HG03066 (cell line): ENCODE data around the gene TMEM219.
"Not testable (repeated sequence)": the region's sequence is repeated elsewhere in the genome, so short reads cannot be mapped to it uniquely, and the experiment has no call there.

ENCODE experiments used
- ATAC-seq: cut with Tn5 transposase; IDR thresholded peaks from one replicate; pipeline ENCODE4 v1.9.1; 2021; ENCODE audit warnings: low read depth; ENCODE audit not compliant: unreplicated experiment

TMEM219 gene

DNA sequence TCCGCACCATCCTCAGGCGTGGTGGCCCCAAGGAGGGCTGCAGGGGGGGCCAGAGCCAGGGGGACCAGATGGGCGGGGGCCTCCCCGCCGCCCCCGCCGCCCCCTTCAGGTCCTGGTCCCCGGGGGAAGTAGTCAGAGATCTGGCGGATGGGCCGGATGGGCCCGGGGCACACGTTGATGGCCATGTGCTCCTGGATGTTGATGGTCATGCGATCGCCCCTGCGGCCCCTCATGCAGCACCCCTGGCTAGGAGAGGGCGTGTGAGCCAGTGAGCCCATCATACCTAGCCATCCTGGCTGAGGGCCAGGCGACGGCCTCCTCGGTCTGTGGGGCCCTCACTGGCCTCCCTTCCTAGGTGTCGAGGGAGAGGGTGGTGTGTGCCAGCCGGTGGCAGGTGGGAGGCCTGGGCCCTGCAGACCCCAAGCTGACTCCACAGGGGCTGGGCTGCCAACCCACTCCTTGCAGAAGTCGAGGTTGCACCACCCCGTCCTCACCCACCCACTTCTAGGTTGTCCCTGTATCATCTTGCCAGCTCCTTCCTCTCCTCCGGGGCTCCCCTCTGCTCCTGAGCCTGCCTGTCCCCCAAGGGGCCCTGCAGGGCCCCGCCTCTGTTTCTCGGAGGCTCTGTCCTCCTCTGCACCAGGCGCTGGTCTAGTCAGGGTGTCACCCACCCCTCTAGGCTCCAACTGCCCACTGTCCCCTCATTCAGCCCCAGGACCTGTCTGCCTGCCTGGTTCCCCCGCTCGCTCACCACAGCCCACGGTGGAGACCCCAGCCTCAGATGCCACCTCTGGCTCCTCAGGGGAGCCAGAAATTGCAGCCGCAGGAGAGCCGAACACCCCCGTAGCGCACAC lies 48.3 kb downstream of the TMEM219 start:
- ATAC-seq, result no peak

DNA sequence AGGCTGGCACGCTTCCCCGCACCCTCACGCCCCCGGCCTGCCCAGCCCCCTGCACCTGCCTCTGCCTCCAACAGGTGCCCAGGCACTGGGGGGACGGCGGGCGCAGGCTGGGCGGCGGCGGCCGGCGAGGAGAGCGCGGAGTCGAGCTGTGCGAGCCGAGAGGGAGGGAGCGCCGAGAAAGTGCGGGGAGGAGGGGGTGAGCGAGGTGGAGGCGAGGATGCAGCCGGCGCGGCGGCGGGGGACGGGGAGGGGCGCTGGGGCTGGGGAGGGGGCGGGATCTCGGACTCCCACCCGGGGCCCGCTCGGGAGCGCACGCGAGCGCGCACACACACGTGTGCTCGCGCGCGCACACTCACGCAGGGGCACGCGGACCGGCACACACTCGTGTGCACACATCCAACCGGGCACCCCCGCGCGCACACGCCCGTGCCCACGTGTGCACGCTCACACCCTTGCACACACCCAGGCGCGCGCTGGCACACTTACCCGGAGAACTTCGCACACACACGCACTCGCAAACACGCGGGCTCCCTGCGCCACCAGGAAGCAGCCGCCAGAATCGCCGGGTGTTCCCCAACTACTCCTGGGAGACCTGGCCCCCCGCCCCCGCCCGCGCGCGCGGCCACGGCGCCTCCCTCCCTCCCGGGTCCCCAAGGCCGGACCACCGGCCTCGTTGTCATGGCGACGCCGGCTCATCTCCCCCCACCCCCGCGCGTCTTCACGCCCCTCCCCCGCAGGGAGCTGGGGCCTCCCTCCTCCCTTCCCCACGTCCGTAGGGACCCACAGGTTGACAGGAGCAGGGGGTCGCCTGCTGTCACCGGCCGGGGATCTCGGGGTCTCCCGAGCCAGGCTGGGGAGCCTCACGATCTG lies 49.2 kb downstream of the TMEM219 start, which contains the start of gene DOC2A:
Gene DOC2A (minus strand): TSS at position 184 of the 870 bp plus-strand sequence. CDS start 805 bp downstream, outside the sequence.
- no peak for ATAC-seq

DNA sequence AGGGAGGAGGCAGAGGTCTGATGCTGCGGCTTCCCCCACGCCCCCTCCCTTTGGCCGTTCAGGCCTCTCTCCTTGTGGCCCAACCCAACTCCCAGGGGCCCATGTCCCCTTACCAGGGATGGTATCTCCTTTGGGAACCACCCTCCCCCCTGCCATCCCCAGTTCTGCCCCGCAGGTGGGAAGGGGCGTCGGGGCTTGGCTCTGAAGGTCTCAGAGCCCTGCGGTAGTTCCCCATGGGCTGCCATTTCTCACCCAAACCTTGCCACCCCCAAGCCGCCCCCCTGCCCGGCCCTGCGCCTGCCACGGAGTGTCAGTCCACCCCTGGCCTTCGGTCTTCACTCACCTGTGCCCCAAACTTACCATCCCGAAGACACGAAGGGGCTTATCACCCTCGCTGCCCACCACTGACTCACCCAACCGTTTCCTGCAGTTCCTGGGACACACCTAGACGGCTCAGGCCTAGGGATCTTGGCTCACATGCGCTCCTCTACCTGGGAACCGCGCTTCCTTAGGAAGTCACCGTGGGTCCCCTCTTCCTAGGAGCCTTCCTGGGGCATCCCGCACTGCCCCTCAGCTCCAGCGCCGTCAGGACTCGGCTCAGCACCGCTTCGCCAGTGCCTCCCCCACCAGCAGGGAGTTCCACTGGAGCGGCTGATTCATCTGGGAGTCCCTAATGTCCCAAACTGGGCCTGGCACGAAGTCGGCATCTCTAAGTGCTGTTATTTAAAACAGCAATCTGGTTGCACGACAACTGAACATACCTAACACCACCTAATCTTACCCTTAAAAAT lies 50.0 kb downstream of the TMEM219 start:
- ATAC-seq, result no peak

DNA sequence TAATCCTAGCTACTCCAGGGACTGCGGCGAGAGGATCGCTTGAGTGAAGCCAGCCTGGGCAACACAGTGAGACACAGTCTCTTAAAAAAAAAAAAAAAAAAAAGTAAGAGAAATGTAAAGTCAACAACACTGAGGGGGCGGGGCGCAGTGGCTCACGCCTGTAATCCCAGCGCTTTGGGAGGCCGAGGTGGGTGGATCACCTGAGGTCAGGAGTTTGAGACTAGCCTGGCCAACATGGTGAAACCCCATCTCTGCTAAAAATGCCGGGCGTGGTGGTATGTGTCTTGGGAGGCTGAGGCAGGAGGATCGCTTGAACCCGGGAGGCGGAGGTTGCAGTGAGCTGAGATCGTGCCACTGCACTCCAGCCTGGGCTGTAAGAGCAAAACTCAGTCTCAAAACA lies 50.7 kb downstream of the TMEM219 start:
- not testable (repeated sequence) for ATAC-seq

DNA sequence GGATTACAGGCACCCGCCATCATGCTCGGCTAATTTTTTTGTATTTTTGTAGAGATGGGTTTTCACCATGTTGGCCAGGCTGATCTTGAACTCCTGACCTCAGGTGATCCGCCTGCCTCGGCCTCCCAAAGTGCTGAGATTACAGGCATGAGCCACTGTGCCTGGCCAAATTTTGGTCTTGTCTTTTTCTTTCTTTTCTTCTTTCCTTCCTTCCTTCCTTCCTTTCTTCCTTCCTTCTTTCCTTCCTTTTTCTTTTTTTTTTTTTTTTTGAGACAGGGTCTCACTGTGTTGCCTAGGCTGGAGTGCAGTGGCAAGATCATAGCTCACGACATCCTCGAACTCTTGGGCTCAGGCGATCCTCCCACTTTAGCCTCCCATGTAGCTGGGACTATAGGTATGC lies 53.6 kb downstream of the TMEM219 start:
- not testable (repeated sequence) for ATAC-seq

DNA sequence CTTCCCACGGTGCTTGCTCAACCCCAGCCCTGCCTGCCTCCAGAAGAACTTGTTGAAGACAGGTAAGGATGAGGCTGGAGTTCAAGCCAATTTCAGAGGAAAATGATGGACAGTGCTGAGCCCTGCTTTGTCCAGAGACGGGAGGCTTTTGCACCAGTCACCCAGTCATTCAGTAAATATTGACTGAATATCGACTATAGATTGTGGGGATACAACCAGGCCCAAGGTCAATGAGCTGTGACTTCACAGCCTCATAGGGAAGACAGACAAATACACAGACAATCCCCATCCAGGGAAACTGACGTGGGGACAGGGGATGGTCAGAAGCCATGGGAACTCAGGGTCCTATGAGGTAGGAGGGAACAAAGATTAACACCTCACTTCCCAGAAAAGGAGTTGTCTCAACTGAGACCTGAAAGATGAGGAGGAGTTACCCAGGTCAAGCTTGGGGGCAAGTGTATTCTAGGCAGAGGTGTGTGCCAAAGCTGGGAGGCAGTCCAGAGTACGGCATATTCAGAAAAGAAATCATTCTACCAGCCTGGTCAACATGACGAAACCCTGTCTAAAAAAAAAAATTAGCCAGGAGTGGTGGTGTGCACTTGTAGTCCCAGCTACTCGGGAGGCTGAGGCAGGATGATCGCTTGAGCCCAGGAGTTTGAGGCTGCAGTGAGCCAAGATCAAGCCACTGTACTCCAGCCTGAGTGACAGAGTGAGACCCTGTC lies 54.8 kb downstream of the TMEM219 start:
- no peak for ATAC-seq

DNA sequence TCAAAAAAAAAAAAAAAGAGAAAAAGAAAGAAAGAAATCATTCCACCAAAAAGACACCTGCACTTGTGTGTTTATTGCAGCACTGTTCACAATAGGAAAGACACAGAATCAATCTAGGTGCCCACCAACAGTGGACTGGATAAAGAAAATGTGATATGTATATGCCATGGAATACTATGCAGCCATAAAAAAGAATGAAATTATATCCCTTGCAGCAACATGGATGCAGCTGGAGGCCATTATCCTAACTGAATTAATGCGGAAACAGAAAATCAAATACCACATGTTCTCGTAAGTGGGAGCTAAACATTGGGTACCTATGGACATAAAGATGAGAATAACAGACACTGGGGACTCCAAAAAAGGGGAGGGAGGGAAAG lies 55.4 kb downstream of the TMEM219 start:
- ATAC-seq, result no peak

DNA sequence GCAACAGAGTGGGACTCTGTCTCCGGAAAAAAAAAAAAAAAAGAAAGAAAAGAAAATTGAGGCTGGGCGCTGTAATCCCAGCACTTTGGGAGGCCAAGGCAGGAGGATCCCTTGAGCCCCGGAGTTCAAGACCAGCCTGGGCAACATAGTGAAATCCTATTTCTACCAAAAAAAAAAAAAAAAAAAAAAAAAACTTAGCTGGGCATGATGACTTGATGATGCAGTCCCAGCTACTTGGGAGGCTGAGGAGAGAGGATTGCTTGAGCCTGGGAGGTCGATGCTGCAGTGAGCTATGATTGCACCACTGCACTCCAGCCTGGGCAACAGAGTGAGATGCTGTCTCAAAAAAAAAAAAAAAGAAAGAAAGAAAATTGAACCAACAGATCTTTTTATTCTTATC lies 56.1 kb downstream of the TMEM219 start:
- ATAC-seq, result not testable (repeated sequence)

DNA sequence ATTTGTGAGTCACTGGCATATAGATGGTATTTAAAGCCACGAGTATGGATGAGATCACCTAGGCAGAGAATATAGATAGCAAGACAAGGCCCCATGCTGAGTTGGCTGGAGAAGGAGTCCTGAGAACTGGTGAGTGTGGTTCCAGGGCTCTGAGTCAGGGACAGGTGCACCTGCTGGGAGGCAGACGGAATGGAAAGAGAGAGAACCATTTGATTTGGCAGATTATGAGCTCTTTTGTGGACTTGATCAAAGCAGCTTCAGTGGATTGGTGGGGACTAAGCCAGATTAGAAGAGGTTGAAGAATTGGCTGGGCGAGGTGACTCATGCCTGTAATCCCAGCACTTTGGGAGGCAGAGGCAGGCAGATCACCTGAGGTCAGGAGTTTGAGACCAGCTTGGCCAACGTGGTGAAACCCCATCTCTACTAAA lies 56.9 kb downstream of the TMEM219 start:
- no peak for ATAC-seq
